ENCODE results near the gene EEA1. TPM values are rescaled to one million over a fixed set of nuclear protein-coding genes. Genes with fewer than 3 reads are reported as not detected.

The EEA1 gene
- total RNA-seq, 1 experiment from 2014 or later: 27.4 TPM

GRCh38 chr12:92845329-92845728 lies 83.8 kb downstream of the EEA1 start:
- DNase-seq: no peak
- Mint-ChIP-seq H3K27ac (ENCODE audit: unreplicated experiment) (no peak overlapping the region), H3K36me3 (ENCODE audit: insufficient read depth, unreplicated experiment) (no peaks in the 10 kb centered on the region), H3K4me3 (ENCODE audit: low read depth, unreplicated experiment) (no peak overlapping the region), H3K4me1 (ENCODE audit: low read depth, unreplicated experiment) (no peaks in the 10 kb centered on the region), H3K9me3 (ENCODE audit: low read depth, unreplicated experiment) (no peaks in the 10 kb centered on the region), H3K27me3 (ENCODE audit: unreplicated experiment) (no peaks in the 10 kb centered on the region)
- CTCF ChIA-PET: no interaction called here
- intact Hi-C loops (cut with micrococcal nuclease; ENCODE audit: unreplicated experiment): no loop called here
- BruUV-seq (replicated peaks): no TSS peak
- TF ChIP-seq CTCF (IDR thresholded peaks at IDR 0.05; ENCODE audit: unreplicated experiment): no peak

DNA sequence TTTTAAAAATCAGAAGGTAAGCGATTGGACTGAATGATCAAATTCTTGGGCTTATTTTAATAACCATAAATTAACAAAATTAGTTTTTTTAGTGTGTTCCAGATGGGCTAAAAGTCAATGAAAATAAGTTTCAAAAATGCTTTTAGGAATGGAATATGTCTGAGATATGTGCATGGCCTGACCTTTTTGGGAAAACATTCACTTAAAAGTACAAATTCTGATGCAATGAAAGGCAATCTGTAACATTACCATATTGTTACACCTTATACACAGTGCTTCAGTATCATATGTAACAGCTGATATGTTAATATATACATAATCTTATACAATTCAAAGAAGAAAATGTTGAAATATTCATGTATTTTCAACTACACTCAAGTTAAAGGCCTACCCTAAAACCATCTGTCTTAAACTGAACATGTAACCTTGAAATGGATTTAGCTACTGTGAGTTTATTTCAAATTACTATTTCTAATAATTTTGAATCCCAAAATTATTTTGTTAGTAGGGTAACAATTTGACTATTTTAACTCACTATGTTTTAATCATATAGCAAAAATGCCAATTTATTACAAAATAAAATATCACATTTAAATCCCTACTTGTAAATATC lies 84.8 kb downstream of the EEA1 start:
- no peaks in the 10 kb centered on the region for H3K36me3 Mint-ChIP-seq (ENCODE audit: insufficient read depth, unreplicated experiment)
- H3K27me3 Mint-ChIP-seq (ENCODE audit: unreplicated experiment): no peaks in the 10 kb centered on the region
- no TSS peak for BruUV-seq (replicated peaks)
- no peak for TF ChIP-seq CTCF (IDR thresholded peaks at IDR 0.05; ENCODE audit: unreplicated experiment)
- intact Hi-C loops (cut with micrococcal nuclease; ENCODE audit: unreplicated experiment): no loop called here
- H3K4me3 Mint-ChIP-seq (ENCODE audit: low read depth, unreplicated experiment): no peak overlapping the region
- CTCF ChIA-PET: no interaction called here
- no peaks in the 10 kb centered on the region for H3K4me1 Mint-ChIP-seq (ENCODE audit: low read depth, unreplicated experiment)
- no peak overlapping the region for H3K27ac Mint-ChIP-seq (ENCODE audit: unreplicated experiment)
- no peak for DNase-seq
- no peaks in the 10 kb centered on the region for H3K9me3 Mint-ChIP-seq (ENCODE audit: low read depth, unreplicated experiment)

- DNase-seq: no peak
- H3K27ac Mint-ChIP-seq (ENCODE audit: unreplicated experiment): no peak overlapping the region
- intact Hi-C loops (cut with micrococcal nuclease; ENCODE audit: unreplicated experiment): loop anchor here (5.0 kb wide), 2 partner anchors 553 to 568 kb away; no protein-coding TSS in a partner anchor
- CTCF ChIA-PET: interaction anchor here (0.6 to 0.7 kb wide), 2 partner anchors 141 to 192 kb away, joined by 3 to 5 read pairs; no protein-coding TSS in a partner anchor
- H3K4me3 Mint-ChIP-seq (ENCODE audit: low read depth, unreplicated experiment): no peak overlapping the region
- H3K9me3 Mint-ChIP-seq (ENCODE audit: low read depth, unreplicated experiment): no peaks in the 10 kb centered on the region
- H3K36me3 Mint-ChIP-seq (ENCODE audit: insufficient read depth, unreplicated experiment): no peaks in the 10 kb centered on the region
- H3K27me3 Mint-ChIP-seq (ENCODE audit: unreplicated experiment): no peaks in the 10 kb centered on the region
- TF ChIP-seq CTCF (IDR thresholded peaks at IDR 0.05; ENCODE audit: unreplicated experiment): no peak
- BruUV-seq (replicated peaks): no TSS peak
- H3K4me1 Mint-ChIP-seq (ENCODE audit: low read depth, unreplicated experiment): no peaks in the 10 kb centered on the region
Observed at GRCh38 chr12:92829686-92830282, 99.3 kb downstream of the EEA1 start.

- no peaks in the 10 kb centered on the region for H3K36me3 Mint-ChIP-seq (ENCODE audit: insufficient read depth, unreplicated experiment)
- no peak overlapping the region for H3K27ac Mint-ChIP-seq (ENCODE audit: unreplicated experiment)
- no peak for DNase-seq
- H3K27me3 Mint-ChIP-seq (ENCODE audit: unreplicated experiment): no peaks in the 10 kb centered on the region
- H3K4me1 Mint-ChIP-seq (ENCODE audit: low read depth, unreplicated experiment): no peaks in the 10 kb centered on the region
- CTCF ChIA-PET: no interaction called here
- no peak for TF ChIP-seq CTCF (IDR thresholded peaks at IDR 0.05; ENCODE audit: unreplicated experiment)
- BruUV-seq (replicated peaks): no TSS peak
- intact Hi-C loops (cut with micrococcal nuclease; ENCODE audit: unreplicated experiment): loop anchor here (5.0 kb wide), 2 partner anchors 554 to 569 kb away; no protein-coding TSS in a partner anchor
- H3K4me3 Mint-ChIP-seq (ENCODE audit: low read depth, unreplicated experiment): no peak overlapping the region
- H3K9me3 Mint-ChIP-seq (ENCODE audit: low read depth, unreplicated experiment): no peaks in the 10 kb centered on the region
Observed at GRCh38 chr12:92828565-92828964, 100.5 kb downstream of the EEA1 start.

All from Calu3 (cell line).